ENCODE measurements around the gene RASGRP4. TPM values are rescaled to one million over a fixed set of nuclear protein-coding genes. Genes with fewer than 3 reads are reported as not detected.
A peak's percentile ranks its signal among the peaks of the same experiment; 100 is the strongest.
"Not testable (repeated sequence)": the region's sequence is repeated elsewhere in the genome, so short reads cannot be mapped to it uniquely, and the experiment has no call there.

RASGRP4 gene
- total RNA-seq, 1 donor from 2014 or later, result not detected

DNA sequence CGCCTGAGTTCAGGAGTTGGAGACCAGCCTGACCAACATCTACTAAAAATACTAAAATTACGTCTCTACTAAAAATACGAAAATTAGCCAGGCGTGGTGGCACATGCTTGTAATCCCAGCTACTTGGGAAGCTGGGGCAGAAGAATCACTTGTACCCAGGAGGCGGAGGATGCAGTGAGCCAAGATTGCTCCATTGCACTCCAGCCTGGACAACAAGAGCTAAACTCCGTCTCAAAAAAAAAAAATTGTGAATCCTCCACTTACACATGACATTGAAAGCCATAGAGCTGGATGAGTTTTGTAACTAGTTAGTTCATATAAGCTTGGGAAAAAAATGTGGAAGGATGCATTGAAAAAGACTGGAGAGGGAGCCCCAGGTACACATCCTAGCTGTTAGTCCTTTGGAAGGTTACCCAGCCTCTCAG lies 52.1 kb downstream of the RASGRP4 start:
- peaks cover 5% of the 10 kb centered on the region for H3K36me3 Mint-ChIP-seq (ENCODE audit: unreplicated experiment)
- DNase-seq, result no peak
- TF ChIP-seq, protein P1, sequence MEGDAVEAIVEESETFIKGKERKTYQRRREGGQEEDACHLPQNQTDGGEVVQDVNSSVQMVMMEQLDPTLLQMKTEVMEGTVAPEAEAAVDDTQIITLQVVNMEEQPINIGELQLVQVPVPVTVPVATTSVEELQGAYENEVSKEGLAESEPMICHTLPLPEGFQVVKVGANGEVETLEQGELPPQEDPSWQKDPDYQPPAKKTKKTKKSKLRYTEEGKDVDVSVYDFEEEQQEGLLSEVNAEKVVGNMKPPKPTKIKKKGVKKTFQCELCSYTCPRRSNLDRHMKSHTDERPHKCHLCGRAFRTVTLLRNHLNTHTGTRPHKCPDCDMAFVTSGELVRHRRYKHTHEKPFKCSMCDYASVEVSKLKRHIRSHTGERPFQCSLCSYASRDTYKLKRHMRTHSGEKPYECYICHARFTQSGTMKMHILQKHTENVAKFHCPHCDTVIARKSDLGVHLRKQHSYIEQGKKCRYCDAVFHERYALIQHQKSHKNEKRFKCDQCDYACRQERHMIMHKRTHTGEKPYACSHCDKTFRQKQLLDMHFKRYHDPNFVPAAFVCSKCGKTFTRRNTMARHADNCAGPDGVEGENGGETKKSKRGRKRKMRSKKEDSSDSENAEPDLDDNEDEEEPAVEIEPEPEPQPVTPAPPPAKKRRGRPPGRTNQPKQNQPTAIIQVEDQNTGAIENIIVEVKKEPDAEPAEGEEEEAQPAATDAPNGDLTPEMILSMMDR (IDR thresholded peaks at IDR 0.05; ENCODE audit: partially characterized antibody, unreplicated experiment), result no peak
- peaks cover 14% of the 10 kb centered on the region for H3K4me1 Mint-ChIP-seq (ENCODE audit: low read depth, unreplicated experiment)
- peaks cover 14% of the 10 kb centered on the region for H3K9me3 Mint-ChIP-seq (ENCODE audit: unreplicated experiment)
- H3K27ac Mint-ChIP-seq (ENCODE audit: unreplicated experiment), result peak overlapping the region; percentile 97
- peaks cover 9% of the 10 kb centered on the region for H3K27me3 Mint-ChIP-seq (ENCODE audit: unreplicated experiment)
- peak overlapping the region; percentile 97 for H3K4me3 Mint-ChIP-seq (ENCODE audit: unreplicated experiment)

DNA sequence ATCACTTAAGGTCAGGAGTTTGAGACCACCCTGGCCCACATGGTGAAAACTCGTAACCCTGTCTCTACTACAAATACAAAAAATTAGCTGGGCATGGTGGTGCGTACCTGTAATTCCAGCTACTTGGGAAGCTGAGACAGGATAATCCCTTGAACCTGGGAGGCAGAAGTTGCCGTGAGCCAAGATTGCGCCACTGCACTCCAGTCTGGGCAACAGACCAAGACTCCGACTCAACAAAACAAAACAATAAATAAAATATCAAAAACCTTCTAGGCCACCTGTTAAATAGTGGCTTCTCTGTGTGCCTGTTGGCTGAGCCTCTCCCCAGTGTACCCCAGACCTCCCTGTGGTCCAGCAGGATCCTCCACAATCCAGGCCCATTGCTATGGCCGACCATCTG lies 54.9 kb downstream of the RASGRP4 start:
- H3K27me3 Mint-ChIP-seq (ENCODE audit: unreplicated experiment), result peaks cover 12% of the 10 kb centered on the region
- TF ChIP-seq, protein P1 (IDR thresholded peaks at IDR 0.05; ENCODE audit: partially characterized antibody, unreplicated experiment), result no peak
- peaks cover 5% of the 10 kb centered on the region for H3K36me3 Mint-ChIP-seq (ENCODE audit: unreplicated experiment)
- no peak overlapping the region for H3K4me3 Mint-ChIP-seq (ENCODE audit: unreplicated experiment)
- DNase-seq, result no peak
- peaks cover 13% of the 10 kb centered on the region for H3K4me1 Mint-ChIP-seq (ENCODE audit: low read depth, unreplicated experiment)
- H3K9me3 Mint-ChIP-seq (ENCODE audit: unreplicated experiment), result peaks cover 18% of the 10 kb centered on the region
- no peak overlapping the region for H3K27ac Mint-ChIP-seq (ENCODE audit: unreplicated experiment)

DNA sequence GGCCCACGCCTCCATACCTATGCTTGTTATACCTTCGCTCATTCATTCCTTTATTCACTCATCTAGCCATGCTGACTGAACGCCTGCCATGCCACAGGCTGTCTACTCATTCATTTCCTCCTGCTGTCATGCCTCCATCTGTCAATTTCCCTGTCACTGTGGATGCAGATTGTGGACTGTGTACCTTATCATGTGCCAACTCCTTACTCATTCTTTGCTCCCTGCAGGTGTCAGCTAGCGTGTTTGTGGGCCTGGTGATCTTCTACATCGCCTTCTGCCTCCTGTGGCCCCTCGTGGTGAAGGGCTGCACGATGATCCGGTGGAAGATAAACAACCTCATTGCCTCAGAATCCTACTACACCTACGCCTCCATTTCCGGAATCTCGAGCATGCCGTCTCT lies 55.7 kb downstream of the RASGRP4 start:
- peak overlapping the region; percentile 74 for H3K27ac Mint-ChIP-seq (ENCODE audit: unreplicated experiment)
- no peak for DNase-seq

DNA sequence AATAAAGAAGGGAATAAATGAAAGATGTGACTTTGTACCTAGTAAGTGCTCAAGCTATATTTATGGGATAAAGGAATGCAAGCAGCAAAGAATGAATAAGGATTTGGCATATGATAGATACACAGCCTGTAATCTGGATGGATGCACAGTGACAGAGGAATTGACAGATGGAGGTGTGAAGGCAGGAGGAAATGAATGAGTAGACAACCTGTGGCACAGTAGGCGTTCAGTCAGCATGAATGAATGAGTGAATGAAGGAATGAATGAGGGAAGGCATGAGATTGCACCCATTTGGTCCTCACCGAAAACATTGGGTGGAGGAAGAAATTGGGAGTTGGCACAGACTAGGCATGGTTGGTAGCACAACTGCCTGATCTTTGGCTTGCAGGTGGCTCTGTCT lies 56.4 kb downstream of the RASGRP4 start:
- H3K9me3 Mint-ChIP-seq (ENCODE audit: unreplicated experiment), result peaks cover 13% of the 10 kb centered on the region
- peaks cover 9% of the 10 kb centered on the region for H3K27me3 Mint-ChIP-seq (ENCODE audit: unreplicated experiment)
- no peak overlapping the region for H3K4me3 Mint-ChIP-seq (ENCODE audit: unreplicated experiment)
- H3K27ac Mint-ChIP-seq (ENCODE audit: unreplicated experiment), result no peak overlapping the region
- H3K36me3 Mint-ChIP-seq (ENCODE audit: unreplicated experiment), result peaks cover 5% of the 10 kb centered on the region
- H3K4me1 Mint-ChIP-seq (ENCODE audit: low read depth, unreplicated experiment), result peaks cover 5% of the 10 kb centered on the region
- TF ChIP-seq, protein P1 (IDR thresholded peaks at IDR 0.05; ENCODE audit: partially characterized antibody, unreplicated experiment), result no peak
- DNase-seq, result no peak

More for the DNA sequence above, 55.7 kb downstream of the RASGRP4 start:
- Mint-ChIP-seq H3K36me3 (ENCODE audit: unreplicated experiment) (peaks cover 5% of the 10 kb centered on the region), H3K4me1 (ENCODE audit: low read depth, unreplicated experiment) (peaks cover 7% of the 10 kb centered on the region), H3K4me3 (ENCODE audit: unreplicated experiment) (no peak overlapping the region), H3K9me3 (ENCODE audit: unreplicated experiment) (peaks cover 18% of the 10 kb centered on the region), H3K27me3 (ENCODE audit: unreplicated experiment) (peaks cover 10% of the 10 kb centered on the region)
- TF ChIP-seq, protein P1 (IDR thresholded peaks at IDR 0.05; ENCODE audit: partially characterized antibody, unreplicated experiment), result no peak

DNA sequence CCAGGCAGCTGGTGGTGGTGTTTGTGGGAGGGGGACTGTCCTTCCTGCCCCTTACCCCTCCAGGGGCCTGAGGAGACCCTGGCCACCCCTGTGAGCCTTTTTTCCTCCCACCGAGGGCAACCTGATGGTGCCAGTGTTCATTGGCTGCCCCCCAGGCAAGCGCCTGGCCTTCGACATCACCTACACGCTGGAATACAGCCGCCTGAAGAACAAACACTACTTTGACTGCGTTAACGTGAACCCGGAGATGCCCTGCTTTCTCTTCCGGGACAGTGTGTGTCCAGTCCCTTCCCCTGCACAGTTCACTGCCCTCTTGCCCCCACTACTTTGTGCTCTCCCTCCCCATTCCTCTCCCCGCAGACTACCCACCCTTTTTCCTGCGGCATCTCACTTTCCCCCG lies 59.0 kb downstream of the RASGRP4 start:
- peaks cover 7% of the 10 kb centered on the region for H3K27me3 Mint-ChIP-seq (ENCODE audit: unreplicated experiment)
- DNase-seq, result no peak
- no peak overlapping the region for H3K4me3 Mint-ChIP-seq (ENCODE audit: unreplicated experiment)
- TF ChIP-seq, protein P1 (IDR thresholded peaks at IDR 0.05; ENCODE audit: partially characterized antibody, unreplicated experiment), result no peak
- H3K36me3 Mint-ChIP-seq (ENCODE audit: unreplicated experiment), result peaks cover 5% of the 10 kb centered on the region
- H3K9me3 Mint-ChIP-seq (ENCODE audit: unreplicated experiment), result peaks cover 12% of the 10 kb centered on the region
- no peak overlapping the region for H3K27ac Mint-ChIP-seq (ENCODE audit: unreplicated experiment)
- H3K4me1 Mint-ChIP-seq (ENCODE audit: low read depth, unreplicated experiment), result peaks cover 5% of the 10 kb centered on the region

DNA sequence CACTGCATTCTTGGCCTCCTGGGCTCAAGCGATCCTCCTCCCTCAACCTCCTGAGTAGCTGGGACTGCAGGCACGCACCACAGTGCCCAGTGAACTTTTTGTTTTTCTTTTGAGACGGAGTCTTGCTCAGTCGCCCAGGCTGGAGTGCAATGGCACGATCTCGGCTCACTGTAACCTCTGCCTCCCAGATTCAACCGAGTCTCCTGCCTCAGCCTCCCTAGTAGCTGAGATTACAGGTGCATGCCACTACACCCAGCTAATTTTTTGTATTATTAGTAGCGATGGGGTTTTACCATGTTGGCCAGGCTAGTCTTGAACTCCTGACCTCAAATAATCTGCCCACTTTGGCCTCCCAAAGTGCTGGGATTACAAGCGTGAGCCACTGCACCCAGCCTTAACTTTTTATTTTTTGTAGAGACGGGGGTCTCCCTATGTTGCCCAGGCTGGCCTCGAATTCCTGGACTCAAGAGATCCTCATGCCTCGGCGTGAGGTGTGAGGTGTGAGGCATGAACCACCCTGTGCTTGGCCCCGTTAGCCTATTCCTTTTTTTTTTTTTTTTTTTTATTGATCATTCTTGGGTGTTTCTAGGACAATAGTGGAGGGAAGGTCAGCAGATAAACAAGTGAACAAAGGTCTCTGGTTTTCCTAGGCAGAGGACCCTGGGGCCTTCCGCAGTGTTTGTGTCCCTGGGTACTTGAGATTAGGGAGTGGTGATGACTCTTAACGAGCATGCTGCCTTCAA lies 62.9 kb downstream of the RASGRP4 start:
- not testable (repeated sequence) for H3K36me3 Mint-ChIP-seq (ENCODE audit: unreplicated experiment); DNase-seq; H3K27me3 Mint-ChIP-seq (ENCODE audit: unreplicated experiment); H3K4me1 Mint-ChIP-seq (ENCODE audit: low read depth, unreplicated experiment)
- H3K27ac Mint-ChIP-seq (ENCODE audit: unreplicated experiment), result peak overlapping the region; percentile 82
- H3K9me3 Mint-ChIP-seq (ENCODE audit: unreplicated experiment), result peaks cover 12% of the 10 kb centered on the region
- H3K4me3 Mint-ChIP-seq (ENCODE audit: unreplicated experiment), result peak overlapping the region; percentile 79

Data from glutamatergic neuron (in vitro differentiated cells).